HG03095 (cell line): ENCODE data around the gene PCBP4.

ENCODE experiments used
- ATAC-seq: cut with Tn5 transposase; IDR thresholded peaks from one replicate; pipeline ENCODE4 v1.9.1; 2021; ENCODE audit warnings: moderate library complexity; ENCODE audit not compliant: unreplicated experiment

Gene PCBP4

GRCh38 chr3:51967384-51968169, at the start of gene PCBP4:
Gene PCBP4, minus strand, starts transcription at chr3:51967454. Its CDS starts 6,214 bp downstream, at chr3:51961240.
- peak; percentile 49 for ATAC-seq

GRCh38 chr3:52015438-52016228, 48.4 kb upstream of the PCBP4 start:
- ATAC-seq, result no peak

- ATAC-seq, result no peak
Measured at GRCh38 chr3:52014613-52015012, 47.4 kb upstream of the PCBP4 start.

GRCh38 chr3:52013802-52014598, 46.7 kb upstream of the PCBP4 start:
- no peak for ATAC-seq

GRCh38 chr3:52012699-52013098, 45.4 kb upstream of the PCBP4 start:
- ATAC-seq, result no peak

- no peak for ATAC-seq
Measured at GRCh38 chr3:52010431-52010830, 43.2 kb upstream of the PCBP4 start.

- no peak for ATAC-seq
Measured at GRCh38 chr3:52007291-52007690, 40.0 kb upstream of the PCBP4 start.

- ATAC-seq, result no peak
Measured at GRCh38 chr3:52006820-52007133, 39.5 kb upstream of the PCBP4 start.

- no peak for ATAC-seq
Measured at GRCh38 chr3:52006017-52006819, 39.0 kb upstream of the PCBP4 start.

- no peak for ATAC-seq
Measured at GRCh38 chr3:52005571-52005986, 38.3 kb upstream of the PCBP4 start.

GRCh38 chr3:52004906-52005395, 37.7 kb upstream of the PCBP4 start:
- ATAC-seq, result no peak

GRCh38 chr3:52004163-52004787, 37.0 kb upstream of the PCBP4 start:
- no peak for ATAC-seq

GRCh38 chr3:52002748-52003147, 35.5 kb upstream of the PCBP4 start:
- ATAC-seq, result no peak

- peak; percentile 78 for ATAC-seq
Measured at GRCh38 chr3:52001443-52001974, 34.3 kb upstream of the PCBP4 start.

GRCh38 chr3:51999846-52000245, 32.6 kb upstream of the PCBP4 start:
- no peak for ATAC-seq

GRCh38 chr3:51998774-51999173, 31.5 kb upstream of the PCBP4 start:
- ATAC-seq, result no peak

GRCh38 chr3:51997935-51998596, 30.8 kb upstream of the PCBP4 start:
- ATAC-seq, result no peak

- ATAC-seq, result no peak
Measured at GRCh38 chr3:51997172-51997571, 29.9 kb upstream of the PCBP4 start.
